ENCODE measurements around the gene HSPB7. TPM values are rescaled to one million over a fixed set of nuclear protein-coding genes. Genes with fewer than 3 reads are reported as not detected.
"Not testable (repeated sequence)": the region's sequence is repeated elsewhere in the genome, so short reads cannot be mapped to it uniquely, and the experiment has no call there.

The HSPB7 gene
- total RNA-seq, 1 experiment from 2014 or later = not detected

GRCh38 chr1:16064536-16065268 is 46.9 kb upstream of the HSPB7 start:
- POLR2A ChIA-PET = interaction anchor here (0.7 kb wide), 1 partner anchor 308 kb away, joined by 3 read pairs; no protein-coding TSS in a partner anchor
- Mint-ChIP-seq H3K36me3 (ENCODE audit: insufficient read depth, unreplicated experiment) (no peaks in the 10 kb centered on the region), H3K4me1 (ENCODE audit: insufficient read depth, unreplicated experiment) (peaks cover 6% of the 10 kb centered on the region), H3K4me3 (ENCODE audit: unreplicated experiment) (no peak overlapping the region), H3K9me3 (ENCODE audit: unreplicated experiment) (no peaks in the 10 kb centered on the region), H3K27ac (ENCODE audit: low read depth, unreplicated experiment) (no peak overlapping the region), H3K27me3 (ENCODE audit: insufficient read depth, unreplicated experiment) (peaks cover 30% of the 10 kb centered on the region)
- no peak for TF ChIP-seq CTCF (IDR thresholded peaks at IDR 0.05; ENCODE audit: unreplicated experiment)
- CTCF ChIA-PET = interaction anchor here (1.3 to 1.5 kb wide), 2 partner anchors 8 to 9 kb away, joined by 3 to 4 read pairs; no protein-coding TSS in a partner anchor
- no peak for DNase-seq (ENCODE audit: unreplicated experiment)
- no TSS peak for BruUV-seq (replicated peaks)
- intact Hi-C loops (cut with micrococcal nuclease) = no loop called here

DNA sequence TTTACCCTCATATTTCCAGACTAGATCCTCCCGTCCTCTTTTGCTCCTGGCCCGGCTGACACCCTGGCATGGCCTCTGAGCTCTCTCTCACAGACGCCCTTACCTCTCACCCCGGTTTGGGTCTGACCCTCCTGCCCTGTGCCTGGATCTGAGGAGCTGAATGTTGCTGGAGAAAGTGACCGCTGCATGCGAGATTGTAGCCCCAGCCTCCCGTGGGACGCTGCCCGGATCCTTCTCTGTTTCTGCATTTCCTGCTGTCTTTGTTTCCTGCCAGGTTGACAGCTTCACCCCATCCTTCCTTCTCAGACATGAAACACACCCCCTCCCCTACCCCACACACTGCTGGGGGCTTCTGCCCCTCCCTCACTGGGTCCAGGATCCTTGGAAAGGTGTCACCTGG is 46.1 kb upstream of the HSPB7 start:
- no peaks in the 10 kb centered on the region for H3K9me3 Mint-ChIP-seq (ENCODE audit: unreplicated experiment)
- POLR2A ChIA-PET = no interaction called here

DNA sequence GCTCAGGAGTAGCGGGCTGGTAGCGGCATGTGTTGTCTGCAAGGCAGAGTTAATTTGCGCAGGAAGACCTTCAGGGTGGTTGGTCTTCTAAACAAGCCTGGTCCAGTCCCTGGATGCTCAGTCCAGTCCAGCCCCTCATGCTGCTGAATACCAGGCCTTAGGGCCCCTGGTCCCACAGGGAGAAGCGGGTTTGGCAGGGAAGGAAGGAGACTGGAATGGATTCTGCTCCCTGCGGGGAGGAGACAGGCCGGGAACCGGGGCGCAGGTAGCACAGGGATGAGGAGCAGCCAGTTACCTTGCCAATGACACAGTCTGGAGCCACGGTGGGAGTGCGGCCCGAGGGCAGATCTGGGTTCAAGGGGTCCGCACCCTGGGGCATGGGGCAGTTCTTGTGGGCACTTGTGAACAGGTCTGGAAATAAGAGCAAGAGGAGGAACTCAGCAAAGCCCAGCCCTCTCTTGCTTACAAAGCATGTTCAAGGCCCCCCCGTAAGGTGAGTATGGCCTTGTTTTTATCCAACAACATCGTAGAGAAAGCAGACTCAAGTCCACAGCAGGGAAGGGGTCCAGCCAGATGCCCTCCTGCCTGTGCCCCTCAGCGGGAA is 45.5 kb upstream of the HSPB7 start:
- Mint-ChIP-seq H3K4me3 (ENCODE audit: unreplicated experiment) (no peak overlapping the region), H3K27ac (ENCODE audit: low read depth, unreplicated experiment) (no peak overlapping the region), H3K9me3 (ENCODE audit: unreplicated experiment) (no peaks in the 10 kb centered on the region), H3K27me3 (ENCODE audit: insufficient read depth, unreplicated experiment) (peaks cover 30% of the 10 kb centered on the region), H3K4me1 (ENCODE audit: insufficient read depth, unreplicated experiment) (peaks cover 6% of the 10 kb centered on the region), H3K36me3 (ENCODE audit: insufficient read depth, unreplicated experiment) (no peaks in the 10 kb centered on the region)
- ChIA-PET POLR2A (no interaction called here), CTCF (no interaction called here)
- no TSS peak for BruUV-seq (replicated peaks)
- DNase-seq (ENCODE audit: unreplicated experiment) = no peak
- intact Hi-C loops (cut with micrococcal nuclease) = no loop called here
- no peak for TF ChIP-seq CTCF (IDR thresholded peaks at IDR 0.05; ENCODE audit: unreplicated experiment)

More for the DNA sequence above, 46.1 kb upstream of the HSPB7 start:
- BruUV-seq (replicated peaks) = no TSS peak
- intact Hi-C loops (cut with micrococcal nuclease) = no loop called here
- DNase-seq (ENCODE audit: unreplicated experiment) = no peak
- Mint-ChIP-seq H3K4me3 (ENCODE audit: unreplicated experiment) (no peak overlapping the region), H3K27me3 (ENCODE audit: insufficient read depth, unreplicated experiment) (peaks cover 30% of the 10 kb centered on the region), H3K27ac (ENCODE audit: low read depth, unreplicated experiment) (no peak overlapping the region), H3K4me1 (ENCODE audit: insufficient read depth, unreplicated experiment) (peaks cover 6% of the 10 kb centered on the region), H3K36me3 (ENCODE audit: insufficient read depth, unreplicated experiment) (no peaks in the 10 kb centered on the region)
- CTCF ChIA-PET = interaction anchor here (1.3 to 1.5 kb wide), 2 partner anchors 7 to 9 kb away, joined by 3 to 4 read pairs; no protein-coding TSS in a partner anchor
- no peak for TF ChIP-seq CTCF (IDR thresholded peaks at IDR 0.05; ENCODE audit: unreplicated experiment)

GRCh38 chr1:16062687-16063075 is 44.8 kb upstream of the HSPB7 start:
- H3K4me3 Mint-ChIP-seq (ENCODE audit: unreplicated experiment); CTCF ChIA-PET; DNase-seq (ENCODE audit: unreplicated experiment); H3K36me3 Mint-ChIP-seq (ENCODE audit: insufficient read depth, unreplicated experiment); POLR2A ChIA-PET; H3K9me3 Mint-ChIP-seq (ENCODE audit: unreplicated experiment); H3K4me1 Mint-ChIP-seq (ENCODE audit: insufficient read depth, unreplicated experiment); BruUV-seq (replicated peaks); H3K27ac Mint-ChIP-seq (ENCODE audit: low read depth, unreplicated experiment); intact Hi-C loops (cut with micrococcal nuclease): not testable (repeated sequence)
- H3K27me3 Mint-ChIP-seq (ENCODE audit: insufficient read depth, unreplicated experiment) = peaks cover 30% of the 10 kb centered on the region

GRCh38 chr1:16061989-16062686 is 44.3 kb upstream of the HSPB7 start:
- H3K9me3 Mint-ChIP-seq (ENCODE audit: unreplicated experiment); intact Hi-C loops (cut with micrococcal nuclease); DNase-seq (ENCODE audit: unreplicated experiment); H3K36me3 Mint-ChIP-seq (ENCODE audit: insufficient read depth, unreplicated experiment); H3K27ac Mint-ChIP-seq (ENCODE audit: low read depth, unreplicated experiment); POLR2A ChIA-PET; H3K4me3 Mint-ChIP-seq (ENCODE audit: unreplicated experiment); H3K4me1 Mint-ChIP-seq (ENCODE audit: insufficient read depth, unreplicated experiment); BruUV-seq (replicated peaks): not testable (repeated sequence)
- CTCF ChIA-PET = interaction anchor here (0.6 to 1.0 kb wide), 2 partner anchors 11 to 140 kb away, joined by 3 read pairs; partner anchors contain the start of gene FAM131C
- H3K27me3 Mint-ChIP-seq (ENCODE audit: insufficient read depth, unreplicated experiment) = peaks cover 30% of the 10 kb centered on the region

All from MCF 10A (cell line).